ENCODE measurements around the gene C7orf25. TPM values are rescaled to one million over a fixed set of nuclear protein-coding genes. Genes with fewer than 3 reads are reported as not detected.

The C7orf25 gene
- polyA plus RNA-seq, 2 of the 4 experiments (the other 2 are of a cell fraction) = 3.0 to 3.7 TPM

DNA sequence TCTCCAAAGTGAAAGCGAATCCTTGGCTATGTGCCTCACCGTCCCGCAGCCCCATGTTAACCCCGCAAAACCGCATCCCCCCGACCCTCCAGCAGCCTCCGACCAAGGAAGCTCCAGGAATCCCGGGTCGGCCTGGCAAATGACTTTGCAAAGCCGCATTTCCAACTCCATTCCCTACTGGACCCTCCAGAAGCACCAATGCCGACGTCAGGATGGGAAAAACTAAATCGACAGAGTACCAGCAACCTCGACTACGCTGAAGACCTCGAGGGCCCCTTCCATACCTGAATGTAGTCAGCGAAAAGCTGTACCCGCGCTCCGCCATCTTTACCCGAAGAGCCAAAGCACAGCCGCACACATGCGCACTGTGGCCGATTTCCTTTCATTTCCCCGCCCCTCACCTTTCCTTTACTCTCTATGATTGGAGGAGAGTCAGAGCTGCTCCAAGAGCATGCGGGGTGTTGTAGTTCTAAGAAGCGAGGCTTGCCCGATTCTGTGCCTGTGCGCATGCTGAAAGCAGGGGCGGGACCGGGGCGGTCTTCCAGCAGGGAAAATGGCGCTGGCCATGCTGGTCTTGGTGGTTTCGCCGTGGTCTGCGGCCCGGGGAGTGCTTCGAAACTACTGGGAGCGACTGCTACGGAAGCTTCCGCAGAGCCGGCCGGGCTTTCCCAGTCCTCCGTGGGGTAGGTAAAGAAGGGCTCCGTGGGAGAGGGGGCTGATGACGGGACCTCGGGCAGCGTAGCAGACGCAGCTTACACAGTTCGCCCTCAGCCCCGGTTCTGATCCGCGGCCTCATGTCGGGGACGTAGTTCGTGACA is 20.2 kb upstream of the C7orf25 start, which contains the start of the genes MRPL32 and PSMA2:
MRPL32 (plus strand) TSS at position 543 of the 818 bp plus-strand sequence; CDS start at position 554, 11 bp downstream.
PSMA2 (minus strand) TSS at position 341 of the 818 bp plus-strand sequence; CDS start at position 325, 16 bp downstream.
- peak; percentile 96 to 99 for DNase-seq (ENCODE audit: low read depth in 1 of 2, low spot score in 1 of 2)
- POLR2A ChIA-PET = interaction anchor here (0.6 to 2.8 kb wide), 15 partner anchors 8 to 793 kb away, joined by 3 to 23 read pairs (median 4); partner anchors contain the start of genes C7orf25 and STK17A

DNA sequence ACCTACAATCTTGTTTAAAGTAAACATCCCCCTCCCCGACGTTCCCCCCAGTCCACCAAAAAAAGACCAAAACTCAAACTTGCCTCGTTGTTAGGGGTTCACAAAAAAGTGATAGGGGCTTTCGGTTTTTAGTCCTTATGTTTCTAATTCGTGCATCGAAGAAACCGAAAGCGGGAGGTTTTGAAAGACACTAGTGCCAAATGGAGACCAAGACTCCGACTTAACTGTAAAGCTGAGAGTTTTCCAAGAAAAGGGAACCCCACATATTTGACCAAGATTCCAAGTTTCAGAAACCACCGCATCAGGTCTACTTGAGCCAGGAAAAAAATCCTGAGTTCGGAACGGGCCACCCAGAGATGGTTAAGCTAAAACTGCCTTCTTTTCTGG is 19.6 kb upstream of the C7orf25 start:
- DNase-seq (ENCODE audit: low read depth in 1 of 2, low spot score in 1 of 2) = no peak
- H3K9me3 ChIP-seq = no peaks in the 10 kb centered on the region
- no peak for ATAC-seq
- peak overlapping the region; percentile 92 for H3K4me2 ChIP-seq
- WGBS (ENCODE audit: missing lambda C conversion rate) = under 1% methylated on average over 11 of the region's 12 CpGs
- H3K27ac ChIP-seq = peak overlapping the region; percentile 87 to 92
- H3K4me3 ChIP-seq = peak overlapping the region; percentile 85
- POLR2A ChIA-PET = interaction anchor here (0.6 to 2.8 kb wide), 8 partner anchors 7 to 794 kb away, joined by 3 to 23 read pairs (median 4); partner anchors contain the start of gene C7orf25
- CTCF ChIA-PET = interaction anchor here (0.6 to 6.1 kb wide), 8 partner anchors 9 to 651 kb away, joined by 3 to 53 read pairs (median 4); partner anchors contain the start of genes C7orf25 and STK17A
- TF ChIP-seq SMC3 (IDR thresholded peaks at IDR 0.05) (no peak), FOXS1 (CRISPR knock-in tag; IDR thresholded peaks at IDR 0.05) (no peak), BCL3 (IDR thresholded peaks at IDR 0.05) (no peak), EHMT2 (IDR thresholded peaks at IDR 0.05; ENCODE audit: low read depth) (no peak), ELK1 (IDR thresholded peaks at IDR 0.05; ENCODE audit: low read depth, low read length) (no peak), MAFK (IDR thresholded peaks at IDR 0.05; ENCODE audit: partially characterized antibody) (no peak), TFCP2L1 (CRISPR knock-in tag; IDR thresholded peaks at IDR 0.05) (no peak)
- TF ChIP-seq, protein P1, sequence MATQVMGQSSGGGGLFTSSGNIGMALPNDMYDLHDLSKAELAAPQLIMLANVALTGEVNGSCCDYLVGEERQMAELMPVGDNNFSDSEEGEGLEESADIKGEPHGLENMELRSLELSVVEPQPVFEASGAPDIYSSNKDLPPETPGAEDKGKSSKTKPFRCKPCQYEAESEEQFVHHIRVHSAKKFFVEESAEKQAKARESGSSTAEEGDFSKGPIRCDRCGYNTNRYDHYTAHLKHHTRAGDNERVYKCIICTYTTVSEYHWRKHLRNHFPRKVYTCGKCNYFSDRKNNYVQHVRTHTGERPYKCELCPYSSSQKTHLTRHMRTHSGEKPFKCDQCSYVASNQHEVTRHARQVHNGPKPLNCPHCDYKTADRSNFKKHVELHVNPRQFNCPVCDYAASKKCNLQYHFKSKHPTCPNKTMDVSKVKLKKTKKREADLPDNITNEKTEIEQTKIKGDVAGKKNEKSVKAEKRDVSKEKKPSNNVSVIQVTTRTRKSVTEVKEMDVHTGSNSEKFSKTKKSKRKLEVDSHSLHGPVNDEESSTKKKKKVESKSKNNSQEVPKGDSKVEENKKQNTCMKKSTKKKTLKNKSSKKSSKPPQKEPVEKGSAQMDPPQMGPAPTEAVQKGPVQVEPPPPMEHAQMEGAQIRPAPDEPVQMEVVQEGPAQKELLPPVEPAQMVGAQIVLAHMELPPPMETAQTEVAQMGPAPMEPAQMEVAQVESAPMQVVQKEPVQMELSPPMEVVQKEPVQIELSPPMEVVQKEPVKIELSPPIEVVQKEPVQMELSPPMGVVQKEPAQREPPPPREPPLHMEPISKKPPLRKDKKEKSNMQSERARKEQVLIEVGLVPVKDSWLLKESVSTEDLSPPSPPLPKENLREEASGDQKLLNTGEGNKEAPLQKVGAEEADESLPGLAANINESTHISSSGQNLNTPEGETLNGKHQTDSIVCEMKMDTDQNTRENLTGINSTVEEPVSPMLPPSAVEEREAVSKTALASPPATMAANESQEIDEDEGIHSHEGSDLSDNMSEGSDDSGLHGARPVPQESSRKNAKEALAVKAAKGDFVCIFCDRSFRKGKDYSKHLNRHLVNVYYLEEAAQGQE (IDR thresholded peaks at IDR 0.05) = no peak
- TF ChIP-seq, protein P2, sequence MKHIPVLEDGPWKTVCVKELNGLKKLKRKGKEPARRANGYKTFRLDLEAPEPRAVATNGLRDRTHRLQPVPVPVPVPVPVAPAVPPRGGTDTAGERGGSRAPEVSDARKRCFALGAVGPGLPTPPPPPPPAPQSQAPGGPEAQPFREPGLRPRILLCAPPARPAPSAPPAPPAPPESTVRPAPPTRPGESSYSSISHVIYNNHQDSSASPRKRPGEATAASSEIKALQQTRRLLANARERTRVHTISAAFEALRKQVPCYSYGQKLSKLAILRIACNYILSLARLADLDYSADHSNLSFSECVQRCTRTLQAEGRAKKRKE (CRISPR knock-in tag; IDR thresholded peaks at IDR 0.05; ENCODE audit: low read depth) = no peak
- FAIRE-seq = no peak
- peaks cover 21% of the 10 kb centered on the region; the same call in 2 of the 3 replicates for H3K4me1 ChIP-seq

More for the DNA sequence above, 20.2 kb upstream of the C7orf25 start, which contains the start of the genes MRPL32 and PSMA2:
- ATAC-seq (peak; percentile 99 to 100), FAIRE-seq (peak; percentile 73)
- Histone ChIP-seq H3K4me2 (peak within 1 kb of the TSS; percentile 92), H3K4me3 (peak within 1 kb of the TSS; percentile 85), H3K27ac (peak within 1 kb of the TSS; percentile 87 to 93), H3K9me3 (no peaks in the 10 kb centered on the region), H3K4me1 (peaks cover 21% of the 10 kb centered on the region; the same call in 2 of the 3 replicates)
- TF ChIP-seq, protein P3, sequence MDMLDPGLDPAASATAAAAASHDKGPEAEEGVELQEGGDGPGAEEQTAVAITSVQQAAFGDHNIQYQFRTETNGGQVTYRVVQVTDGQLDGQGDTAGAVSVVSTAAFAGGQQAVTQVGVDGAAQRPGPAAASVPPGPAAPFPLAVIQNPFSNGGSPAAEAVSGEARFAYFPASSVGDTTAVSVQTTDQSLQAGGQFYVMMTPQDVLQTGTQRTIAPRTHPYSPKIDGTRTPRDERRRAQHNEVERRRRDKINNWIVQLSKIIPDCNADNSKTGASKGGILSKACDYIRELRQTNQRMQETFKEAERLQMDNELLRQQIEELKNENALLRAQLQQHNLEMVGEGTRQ (IDR thresholded peaks at IDR 0.05) = no peak
- peak; percentile 72 for TF ChIP-seq KDM5A (IDR thresholded peaks at IDR 0.05)
- no peak for TF ChIP-seq RARB (CRISPR knock-in tag; IDR thresholded peaks at IDR 0.05)
- TF ChIP-seq, protein P4, sequence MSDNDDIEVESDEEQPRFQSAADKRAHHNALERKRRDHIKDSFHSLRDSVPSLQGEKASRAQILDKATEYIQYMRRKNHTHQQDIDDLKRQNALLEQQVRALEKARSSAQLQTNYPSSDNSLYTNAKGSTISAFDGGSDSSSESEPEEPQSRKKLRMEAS (IDR thresholded peaks at IDR 0.05) = peak; percentile 60
- peak; percentile 90 for TF ChIP-seq POLR2A (IDR thresholded peaks at IDR 0.05; ENCODE audit: low read length)
- TF ChIP-seq NFE2L2 (conservative IDR thresholded peaks at IDR 0.05; ENCODE audit: low read length) = no peak
- TF ChIP-seq JUN (IDR thresholded peaks at IDR 0.05) = peak; percentile 68 to 83; a peak in 4 of 5 replicates
- peak; percentile 9 for TF ChIP-seq MAFK (IDR thresholded peaks at IDR 0.05; ENCODE audit: partially characterized antibody)
- TF ChIP-seq MYC (IDR thresholded peaks at IDR 0.05; ENCODE audit: borderline replicate concordance, low read length) = peak; percentile 86
- no peak for TF ChIP-seq EHF (CRISPR knock-in tag; IDR thresholded peaks at IDR 0.05)
- TF ChIP-seq PHF8 (IDR thresholded peaks at IDR 0.05; ENCODE audit: borderline replicate concordance, low read depth) = peak; percentile 75
- TF ChIP-seq, protein P5, sequence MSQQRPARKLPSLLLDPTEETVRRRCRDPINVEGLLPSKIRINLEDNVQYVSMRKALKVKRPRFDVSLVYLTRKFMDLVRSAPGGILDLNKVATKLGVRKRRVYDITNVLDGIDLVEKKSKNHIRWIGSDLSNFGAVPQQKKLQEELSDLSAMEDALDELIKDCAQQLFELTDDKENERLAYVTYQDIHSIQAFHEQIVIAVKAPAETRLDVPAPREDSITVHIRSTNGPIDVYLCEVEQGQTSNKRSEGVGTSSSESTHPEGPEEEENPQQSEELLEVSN (IDR thresholded peaks at IDR 0.05; ENCODE audit: borderline replicate concordance, low read depth) = 0 out of 2 replicates have a peak, but pooled peaks have one; percentile 41
- TF ChIP-seq BCL3 (IDR thresholded peaks at IDR 0.05) = peak; percentile 69; the same call in 1 of the 3 replicates
- TF ChIP-seq, protein P2 (CRISPR knock-in tag; IDR thresholded peaks at IDR 0.05; ENCODE audit: low read depth) = no peak
- no peak for TF ChIP-seq NR3C1 (IDR thresholded peaks at IDR 0.05)
- TF ChIP-seq FOSL2 (IDR thresholded peaks at IDR 0.05) = no peak
- TF ChIP-seq FOSL2 (CRISPR knock-in tag; IDR thresholded peaks at IDR 0.05) = no peak
- CTCF ChIA-PET = interaction anchor here (0.6 to 6.1 kb wide), 13 partner anchors 9 to 1953 kb away, joined by 3 to 53 read pairs (median 4); partner anchors contain the start of gene STK17A
- under 1% methylated on average over 34 of the region's 56 CpGs for WGBS (ENCODE audit: missing lambda C conversion rate)
